HG03469 (cell line): ENCODE measurements around the gene PLAAT4.
"Not testable (repeated sequence)": the region's sequence is repeated elsewhere in the genome, so short reads cannot be mapped to it uniquely, and the experiment has no call there.

Source experiments
- ATAC-seq: cut with Tn5 transposase; IDR thresholded peaks from one replicate; pipeline ENCODE4 v1.9.1; 2021; ENCODE audit warnings: mild to moderate bottlenecking, moderate library complexity, moderate number of reproducible peaks; ENCODE audit not compliant: unreplicated experiment

The PLAAT4 gene

DNA sequence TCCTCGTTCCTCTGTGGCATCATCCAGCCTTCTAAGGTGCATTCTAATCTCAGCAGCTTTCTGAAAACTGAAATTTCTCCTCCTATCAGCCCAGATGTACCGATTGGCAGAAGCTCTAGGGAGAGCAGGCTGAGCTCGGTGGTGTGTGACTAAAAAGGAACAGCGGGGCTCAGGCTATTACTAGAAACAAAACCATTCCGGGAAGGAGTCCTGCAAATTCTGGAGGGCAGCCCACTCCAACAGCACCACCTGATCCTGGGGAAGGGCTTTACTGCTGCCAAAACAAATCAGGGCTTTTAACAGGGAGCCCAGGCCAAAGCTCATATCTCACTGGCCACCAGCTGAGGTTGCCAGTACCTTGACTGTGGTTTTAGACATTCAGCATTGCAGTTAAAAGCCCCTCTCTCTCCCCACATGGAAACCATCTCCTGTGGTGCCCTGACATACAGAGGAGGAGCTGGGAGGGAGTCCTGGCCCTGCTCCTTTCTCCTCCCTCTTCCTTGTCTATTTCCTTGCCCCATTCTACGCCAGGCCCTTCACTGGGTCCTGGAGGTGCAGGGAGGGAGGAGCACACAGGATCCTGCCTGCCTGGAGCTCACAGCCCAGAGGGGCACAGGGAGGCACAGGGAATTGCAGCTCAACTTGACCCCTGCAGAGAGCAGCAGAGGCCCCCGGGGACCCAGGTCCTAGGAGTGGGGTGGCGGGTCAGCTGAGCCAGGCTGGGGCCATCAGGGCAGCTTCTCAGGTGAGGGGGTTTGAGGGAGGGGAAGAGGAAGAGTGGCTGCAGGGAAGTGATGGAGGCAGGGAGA is 889 bp downstream of the PLAAT4 start:
- ATAC-seq: no peak

DNA sequence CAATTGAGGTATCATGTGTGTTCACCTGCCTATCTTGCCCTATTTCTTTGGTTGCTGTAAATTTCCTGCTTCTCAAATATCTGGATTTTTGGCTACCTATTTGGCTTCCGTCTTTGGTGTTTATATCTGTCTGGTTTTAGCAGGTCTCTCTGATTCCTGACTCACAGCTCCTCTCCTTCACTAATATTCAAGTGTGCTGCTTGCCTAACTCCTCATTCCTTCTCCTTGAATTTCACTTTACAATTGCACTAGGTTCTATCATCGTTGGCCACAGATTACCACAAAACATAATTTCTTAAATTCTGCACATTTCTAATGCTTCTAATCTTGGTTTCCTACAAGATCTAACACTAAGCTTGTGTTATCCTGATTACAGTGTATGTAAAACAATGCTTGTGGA is 5.9 kb downstream of the PLAAT4 start:
- not testable (repeated sequence) for ATAC-seq

DNA sequence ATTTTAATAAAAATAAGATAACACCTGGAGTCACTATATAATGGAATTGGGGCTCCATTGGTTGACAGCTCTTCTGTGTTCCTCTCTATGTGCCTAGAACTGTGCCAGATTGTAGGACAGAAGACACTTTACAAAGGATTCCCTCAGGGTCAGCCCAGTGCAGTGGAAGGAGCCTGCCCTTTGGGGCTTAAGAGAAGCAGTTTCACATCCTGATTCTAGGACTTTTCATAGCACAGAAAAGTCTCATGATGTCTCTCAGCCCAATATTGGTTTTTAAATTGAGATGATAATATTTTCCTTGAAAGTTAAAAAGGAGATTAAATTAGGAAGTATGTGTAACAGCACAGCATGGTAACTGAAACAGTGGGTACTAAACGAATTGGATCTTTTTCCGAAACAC is 7.1 kb downstream of the PLAAT4 start:
- ATAC-seq: no peak

DNA sequence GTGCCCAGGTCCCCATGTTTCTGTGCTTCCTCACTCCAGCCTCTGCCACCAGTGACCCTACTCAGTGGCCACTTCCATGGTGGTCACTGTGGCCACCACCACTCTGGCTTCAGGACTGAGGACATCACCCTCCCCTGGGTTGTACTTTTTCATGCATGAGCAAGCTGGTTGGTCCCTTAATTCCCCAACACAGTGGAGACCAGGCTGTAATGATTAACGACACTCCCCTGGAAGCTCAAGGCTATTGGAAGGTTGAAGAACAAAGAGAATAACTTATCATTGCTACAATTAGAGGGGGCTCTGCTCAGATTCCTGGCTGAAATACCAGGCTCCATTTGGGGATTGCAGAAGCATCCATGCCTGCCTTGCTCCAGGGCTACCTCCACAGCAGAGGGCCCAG is 10.5 kb downstream of the PLAAT4 start:
- no peak for ATAC-seq

DNA sequence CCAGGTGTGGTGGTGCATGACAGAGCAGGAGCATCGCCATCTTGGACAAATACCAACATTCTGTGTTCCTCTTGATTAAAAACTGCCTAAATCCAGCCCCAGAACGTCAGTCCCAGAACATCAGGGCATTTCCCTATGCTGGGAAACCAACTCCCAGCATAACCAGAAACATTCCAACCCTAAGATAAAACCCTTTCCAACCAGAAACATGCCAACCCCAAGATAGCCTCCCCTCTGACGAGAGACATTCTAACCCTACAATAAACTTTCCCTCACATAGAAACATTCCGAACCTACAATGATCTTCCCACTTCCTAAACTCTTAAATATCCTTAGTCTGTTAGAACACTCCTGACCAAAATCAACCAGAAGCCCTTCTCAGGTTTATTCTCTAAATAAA is 11.6 kb downstream of the PLAAT4 start:
- no peak for ATAC-seq

DNA sequence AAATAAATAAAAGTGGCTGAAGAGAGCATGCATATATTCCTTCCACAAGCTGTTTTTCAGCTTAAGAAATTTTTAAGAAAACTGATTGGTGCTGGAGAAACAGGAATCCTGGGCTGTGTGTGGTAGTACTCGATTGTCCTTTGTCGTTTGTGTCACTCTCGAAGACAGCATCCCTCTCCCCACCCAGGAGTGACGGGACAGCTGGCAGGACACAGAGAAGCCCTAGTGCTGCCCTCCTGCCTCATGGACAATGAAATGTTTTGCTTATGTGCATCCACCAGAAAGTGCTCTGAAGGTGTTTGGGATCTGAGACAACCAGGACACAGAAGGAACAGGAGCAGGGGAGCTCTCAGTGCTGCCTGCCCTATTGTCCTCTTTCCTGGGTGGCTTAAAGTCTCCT is 12.8 kb downstream of the PLAAT4 start:
- no peak for ATAC-seq

DNA sequence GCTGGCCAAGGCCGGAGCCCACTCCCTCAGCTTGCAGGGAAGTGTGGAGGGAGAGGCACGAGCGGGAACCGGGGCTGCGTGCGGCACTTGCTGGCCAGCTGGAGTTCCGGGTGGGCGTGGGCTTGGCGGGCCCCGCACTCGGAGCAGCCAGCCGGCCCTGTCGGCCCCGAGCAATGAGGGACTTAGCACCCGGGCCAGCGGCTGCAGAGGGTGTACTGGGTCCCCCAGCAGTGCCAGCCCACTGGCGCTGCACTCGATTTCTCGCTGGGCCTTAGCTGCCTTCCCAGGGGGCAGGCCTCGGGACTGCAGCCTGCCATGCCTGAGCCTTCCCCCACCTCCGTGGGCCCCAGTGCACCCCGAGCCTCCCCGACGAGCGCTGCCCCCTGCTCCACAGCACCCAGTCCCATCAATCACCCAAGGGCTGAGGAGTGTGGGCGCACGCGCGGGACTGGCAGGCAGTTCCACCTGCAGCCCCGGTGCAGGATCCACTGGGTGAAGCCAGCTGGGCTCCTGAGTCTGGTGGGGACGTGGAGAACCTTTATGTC is 13.6 kb downstream of the PLAAT4 start:
- not testable (repeated sequence) for ATAC-seq

DNA sequence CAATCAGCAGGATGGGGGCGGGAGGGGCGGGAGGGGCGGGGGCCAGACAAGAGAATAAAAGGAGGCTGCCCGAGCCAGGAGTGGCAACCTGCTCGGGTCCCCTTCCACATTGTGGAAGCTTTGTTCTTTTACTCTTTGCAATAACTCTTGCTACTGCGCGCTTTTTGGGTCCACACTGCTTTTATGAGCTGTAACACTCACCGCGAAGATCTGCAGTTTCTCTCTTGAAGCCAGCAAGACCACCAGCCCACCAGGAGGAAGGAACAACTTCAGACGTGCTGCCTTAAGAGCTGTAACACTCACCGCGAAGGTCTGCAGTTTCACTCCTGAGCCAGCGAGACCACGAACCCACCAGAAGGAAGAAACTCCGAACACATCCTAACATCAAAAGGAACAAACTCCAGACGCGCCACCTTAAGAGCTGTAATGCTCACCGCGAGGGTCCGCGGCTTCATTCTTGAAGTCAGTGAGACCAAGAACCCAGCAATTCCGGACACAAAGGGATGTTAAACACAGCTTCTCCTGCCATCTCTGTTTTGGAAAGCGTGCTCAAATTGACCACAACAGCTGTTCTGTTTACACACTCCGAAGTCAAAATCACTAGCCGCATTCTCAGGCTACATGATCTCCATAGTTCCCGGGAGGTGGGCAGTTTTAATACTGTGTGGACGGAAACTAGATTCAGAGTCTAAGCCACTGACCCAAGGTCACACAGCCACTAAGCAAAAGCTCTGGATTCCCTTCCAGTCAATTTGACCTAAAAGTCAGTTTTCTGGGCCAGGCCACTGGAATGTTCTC is 14.7 kb downstream of the PLAAT4 start:
- ATAC-seq: no peak

DNA sequence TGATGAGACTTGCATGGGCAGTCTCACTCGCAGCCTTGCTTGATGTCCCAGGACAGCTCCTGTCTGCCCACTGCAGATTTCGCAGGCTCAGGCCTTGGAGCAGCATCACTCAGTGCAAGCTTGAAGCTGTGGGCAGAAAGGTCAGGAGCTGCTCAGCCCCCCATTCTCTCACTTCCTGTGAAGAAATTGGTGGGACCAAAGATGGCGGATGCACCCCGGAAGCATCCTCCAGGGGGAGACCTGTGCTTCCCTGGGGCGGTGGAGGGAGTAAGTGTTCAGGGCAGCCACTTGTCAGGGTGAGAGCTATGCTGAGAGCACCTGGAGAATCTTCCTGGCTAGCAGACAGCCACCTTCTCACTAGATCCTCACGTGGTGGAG is 15.3 kb downstream of the PLAAT4 start:
- ATAC-seq: no peak

DNA sequence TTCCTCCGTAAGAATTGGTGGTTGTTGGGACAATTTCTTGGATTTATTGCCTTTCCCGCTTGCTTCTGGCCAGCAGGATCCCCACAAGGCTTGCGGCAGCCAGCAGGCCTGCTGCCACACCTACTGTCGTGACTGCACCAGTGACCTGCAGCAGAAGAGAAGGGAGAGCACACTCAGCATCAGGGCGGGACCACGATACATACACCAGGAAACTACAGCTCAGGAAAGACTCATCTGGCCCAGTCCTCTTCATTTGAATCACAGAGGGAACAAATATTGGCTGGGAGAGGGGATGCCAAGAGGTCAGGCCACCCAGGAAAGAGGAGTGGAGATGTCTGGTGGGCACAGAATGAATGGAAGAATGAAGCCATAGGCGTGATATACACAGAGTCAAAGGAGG is 16.3 kb downstream of the PLAAT4 start:
- ATAC-seq: no peak

DNA sequence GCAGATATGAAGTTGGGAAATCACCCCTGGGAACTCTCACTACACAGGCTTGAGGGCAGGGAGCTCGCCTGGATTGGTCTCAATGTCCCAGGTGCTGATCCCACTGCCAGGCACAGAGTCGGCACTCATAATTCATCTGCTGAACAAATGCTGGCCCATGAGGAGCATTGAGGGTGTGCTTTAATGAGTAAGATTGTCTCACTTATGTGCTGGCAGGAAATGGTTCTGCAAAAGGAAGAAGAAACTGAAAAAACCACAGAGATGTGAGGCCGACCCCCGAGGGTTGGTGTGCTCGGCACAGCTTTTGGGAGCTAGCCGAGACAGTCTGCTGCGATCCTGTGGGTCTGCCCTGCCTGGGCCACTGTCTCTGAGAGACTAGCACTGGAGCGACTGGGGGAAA is 17.2 kb downstream of the PLAAT4 start:
- ATAC-seq: no peak

DNA sequence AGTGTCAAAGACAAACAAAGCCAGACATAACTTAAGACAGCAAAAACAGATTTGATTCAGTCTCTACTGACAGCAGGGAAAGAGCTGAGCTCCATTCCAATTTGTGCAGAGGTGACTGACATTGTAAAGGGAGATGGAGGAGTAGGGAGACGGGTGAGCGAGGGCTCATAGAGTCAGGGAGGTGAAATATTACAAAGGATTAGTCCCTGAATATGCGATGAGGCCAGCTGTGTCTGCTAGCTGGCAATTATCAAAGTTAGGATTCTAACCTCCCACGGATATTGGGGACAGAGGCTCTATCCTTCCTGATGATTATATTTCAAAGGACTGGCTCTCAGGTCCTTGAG is 18.2 kb downstream of the PLAAT4 start:
- no peak for ATAC-seq

DNA sequence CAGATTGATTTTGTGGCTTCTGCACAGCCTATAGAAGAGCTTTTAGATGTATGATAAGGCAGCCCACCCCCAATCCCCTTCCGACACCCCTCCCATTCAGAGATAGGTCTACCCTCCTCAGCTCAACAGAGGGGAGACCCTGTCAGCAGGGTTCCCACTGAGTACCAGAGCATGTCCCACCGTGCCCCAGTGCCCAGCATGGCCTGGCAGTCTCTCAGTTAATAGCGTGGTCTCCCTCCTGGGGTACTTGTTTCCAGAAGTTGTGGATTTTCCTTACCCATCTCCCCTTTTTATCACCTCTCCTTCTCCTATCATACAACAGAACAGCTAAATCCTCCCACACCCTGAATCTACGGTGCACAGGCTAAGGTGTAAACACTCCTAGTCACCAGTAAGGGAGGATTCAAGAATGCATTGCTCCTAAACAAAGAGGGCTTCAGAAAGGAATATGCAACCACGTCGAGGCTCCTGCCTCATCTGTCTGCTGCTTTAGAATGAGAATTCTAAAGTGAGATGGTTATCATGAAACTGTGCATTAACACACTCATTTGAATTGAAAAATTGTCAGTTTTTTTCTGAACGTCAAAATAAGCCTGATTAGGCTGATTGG is 19.9 kb downstream of the PLAAT4 start:
- no peak for ATAC-seq

DNA sequence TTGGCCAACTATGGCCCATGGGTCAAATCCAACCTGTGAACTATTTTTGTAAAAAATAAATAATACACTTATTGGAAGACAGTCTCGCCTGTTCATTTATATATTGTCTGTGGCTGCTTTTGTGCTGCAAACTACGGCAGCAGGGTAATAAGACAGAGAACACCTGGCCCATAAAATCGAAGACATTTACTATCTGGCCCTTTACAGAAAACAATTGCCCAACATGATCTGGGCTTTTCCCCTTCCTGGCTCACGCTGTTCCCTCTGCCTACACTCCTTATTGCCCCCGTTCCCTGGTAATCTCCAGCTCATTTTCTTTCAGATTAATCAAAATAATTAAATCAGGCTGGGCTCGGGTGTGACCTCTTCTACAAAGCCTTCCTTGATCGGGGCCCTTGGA is 21.0 kb downstream of the PLAAT4 start:
- no peak for ATAC-seq

DNA sequence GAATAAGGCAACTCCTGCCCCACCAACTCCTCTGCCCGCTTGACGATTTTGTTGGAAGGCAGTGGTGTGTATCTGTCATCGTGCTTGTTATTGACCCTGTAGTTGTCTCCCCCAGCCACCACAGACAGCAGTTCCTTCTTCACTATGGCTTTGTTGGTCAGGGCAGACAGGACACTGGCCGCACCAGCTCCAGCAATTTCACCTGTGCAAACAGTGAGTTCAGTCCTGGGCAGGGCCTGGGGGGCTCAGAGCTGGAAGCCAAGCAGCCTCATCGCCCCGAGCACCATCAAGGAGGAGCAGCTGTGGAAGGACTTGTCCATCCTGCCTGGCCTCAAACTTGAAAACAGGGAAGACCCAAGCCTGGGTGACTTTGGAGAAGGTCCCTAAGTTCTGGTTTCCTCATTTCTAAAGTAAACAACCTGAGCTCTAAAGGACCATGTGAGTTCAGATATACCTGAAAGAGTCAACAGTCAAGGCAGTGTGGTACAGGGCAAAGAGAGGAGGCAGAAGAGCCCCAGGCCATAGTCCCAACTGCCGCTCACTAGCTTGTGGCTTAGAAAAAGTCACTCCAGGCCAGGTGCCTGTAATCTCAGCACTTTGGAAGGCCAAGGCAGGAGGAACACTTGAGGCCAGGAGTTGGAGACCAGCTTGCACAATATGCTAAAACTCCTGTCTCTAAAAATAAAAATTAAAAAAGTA is 22.0 kb downstream of the PLAAT4 start:
- ATAC-seq: no peak

DNA sequence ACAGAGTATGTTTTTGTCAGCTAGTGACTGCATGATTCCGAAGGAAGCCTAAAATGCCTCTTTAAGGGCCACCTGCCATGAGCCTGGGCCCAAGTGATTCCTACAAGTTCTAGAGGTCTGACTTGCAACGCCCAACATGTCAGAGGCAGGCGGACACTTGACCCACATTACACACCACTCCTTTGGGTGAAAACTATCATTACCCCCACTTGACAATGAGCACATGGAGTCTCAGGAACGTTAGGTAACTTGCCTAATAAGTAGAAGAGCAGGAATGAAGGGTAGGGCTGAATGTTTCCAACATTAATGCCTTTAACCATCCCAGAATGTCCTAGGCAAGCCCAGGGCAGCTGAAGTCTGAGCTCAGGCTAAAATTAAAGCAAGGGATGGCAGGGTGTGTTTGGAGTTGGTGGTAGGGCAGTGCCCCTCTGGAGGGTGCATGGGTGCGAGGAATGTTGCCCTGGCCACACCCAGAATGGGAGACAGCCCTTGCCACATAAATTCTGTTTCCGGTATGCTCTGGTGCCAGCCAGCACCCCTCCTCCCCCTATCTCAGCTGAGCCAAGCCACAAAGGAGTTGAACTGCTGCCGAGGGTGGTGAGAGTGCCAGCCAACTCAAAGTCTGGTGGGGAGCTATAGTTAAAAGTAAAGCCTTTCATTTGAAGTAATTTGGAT is 24.0 kb downstream of the PLAAT4 start:
- ATAC-seq: no peak

DNA sequence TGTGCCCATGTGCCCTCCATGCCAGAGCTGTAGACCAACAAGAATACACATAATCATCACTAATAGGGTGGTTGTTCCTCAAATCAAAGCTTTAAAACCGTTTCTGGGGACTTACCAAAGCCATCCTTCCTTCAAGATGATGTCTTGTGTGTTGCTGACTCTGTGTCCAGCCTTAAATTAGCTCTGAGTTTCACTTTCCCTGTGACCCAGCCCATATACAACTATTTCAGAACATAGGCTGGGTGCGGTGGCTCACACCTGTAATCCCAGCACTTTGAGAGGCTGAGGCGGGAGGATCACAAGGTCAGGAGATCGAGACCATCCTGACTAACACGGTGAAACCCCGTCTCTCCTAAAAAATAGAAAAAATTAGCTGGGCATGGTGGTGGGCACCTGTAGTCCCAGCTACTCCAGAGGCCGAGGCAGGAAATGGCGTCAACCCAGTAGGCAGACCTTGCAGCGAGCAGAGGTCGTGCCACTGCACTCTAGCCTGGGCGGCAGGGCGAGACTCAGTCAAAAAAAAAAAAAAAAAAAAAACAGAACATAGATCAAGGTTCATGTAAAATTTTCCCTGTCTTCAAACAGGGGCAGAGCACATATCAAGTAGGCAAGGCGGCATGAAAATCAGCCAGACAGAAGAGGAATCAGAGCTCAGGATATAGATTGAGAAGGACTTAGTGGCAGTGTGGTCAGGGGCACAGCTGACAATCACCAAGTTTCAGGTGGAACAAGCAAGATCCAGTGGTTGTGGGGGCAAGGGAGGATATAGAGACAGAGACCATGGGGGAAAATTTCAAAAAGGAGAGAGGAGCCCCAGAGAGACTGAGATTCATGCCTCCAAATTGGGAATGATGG is 26.8 kb downstream of the PLAAT4 start, which contains the start of gene PLAAT2:
TSS of gene PLAAT2 (minus strand) at position 179 of the 855 bp plus-strand sequence. CDS start at position 124, 55 bp downstream.
- ATAC-seq: no peak

DNA sequence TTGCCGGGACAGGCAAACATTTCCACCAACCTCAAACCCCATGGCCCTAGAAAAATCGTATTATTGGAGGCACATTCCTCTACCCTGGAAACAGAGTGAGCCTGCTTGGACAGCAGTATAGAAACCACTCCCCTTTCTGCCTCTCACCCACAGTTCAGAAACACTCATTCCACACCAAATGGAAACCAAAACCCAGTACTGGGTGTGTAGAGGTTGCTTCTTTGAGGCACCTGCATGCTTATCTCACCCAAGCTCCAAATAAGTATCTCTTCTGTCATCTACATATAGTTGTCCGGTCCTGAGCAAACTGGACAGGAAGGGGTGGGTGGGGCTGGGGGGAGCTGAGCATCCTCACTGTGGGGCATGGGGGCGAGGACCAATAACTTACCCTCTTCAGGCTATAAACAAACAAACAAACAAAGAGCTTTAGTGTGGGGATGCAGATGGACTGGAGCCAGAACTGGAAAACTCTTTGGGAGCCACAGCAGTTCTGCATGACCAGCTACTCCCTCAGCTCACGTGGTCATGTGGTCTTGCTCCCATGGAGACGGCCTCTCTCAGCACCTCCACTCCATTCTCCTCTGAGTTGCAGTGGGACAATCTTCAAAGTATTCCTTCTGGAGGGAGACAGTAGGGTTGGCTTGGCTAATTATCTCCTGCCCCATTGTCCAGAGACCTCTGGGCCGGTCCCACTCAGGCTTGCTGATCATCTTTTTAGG is 27.6 kb downstream of the PLAAT4 start:
- peak; percentile 34 for ATAC-seq
